Calu3 (cell line): Measurements from ENCODE around the gene RAB14. TPM values are rescaled to one million over a fixed set of nuclear protein-coding genes. Genes with fewer than 3 reads are reported as not detected.

Source experiments
- BruUV-seq: library from RNA; stranded (reverse); fragments of 400-500 nt; replicated peaks from 2 replicates; lab custom pipeline; 2021; lab: Mats Ljungman, UMichigan
- CTCF ChIA-PET: fragments of 300-600 bp; sonication (Branson Sonifier 250); formaldehyde crosslinking; loops from one replicate; lab custom pipeline; 2022; ENCODE audit warnings: antibody characterized with exemption; lab: Charles Lee
- DNase-seq: peaks from one replicate; pipeline ENCODE4 v3.0.0; 2022
- H3K27ac Mint-ChIP-seq: one replicate; pipeline ENCODE4 v1.8.0; 2022; ENCODE audit warnings: mixed read lengths; ENCODE audit not compliant: unreplicated experiment
- H3K27me3 Mint-ChIP-seq: one replicate; pipeline ENCODE4 v1.8.0; 2022; ENCODE audit warnings: mixed read lengths; ENCODE audit not compliant: unreplicated experiment
- H3K36me3 Mint-ChIP-seq: one replicate; pipeline ENCODE4 v1.8.0; 2022; ENCODE audit warnings: mild to moderate bottlenecking, moderate library complexity, mixed read lengths; ENCODE audit not compliant: insufficient read depth, unreplicated experiment
- H3K4me1 Mint-ChIP-seq: one replicate; pipeline ENCODE4 v1.8.0; 2022; ENCODE audit warnings: mild to moderate bottlenecking, low read depth, mixed read lengths; ENCODE audit not compliant: unreplicated experiment
- H3K4me3 Mint-ChIP-seq: one replicate; pipeline ENCODE4 v1.8.0; 2022; ENCODE audit warnings: mild to moderate bottlenecking, low read depth, moderate library complexity, mixed read lengths; ENCODE audit not compliant: unreplicated experiment
- H3K9me3 Mint-ChIP-seq: one replicate; pipeline ENCODE4 v1.8.0; 2022; ENCODE audit warnings: low read depth, mixed read lengths; ENCODE audit not compliant: unreplicated experiment
- CTCF ChIP-seq: fragments of 200-600 bp; IDR thresholded peaks from one replicate; pipeline ENCODE4 v1.8.0; 2022; ENCODE audit warnings: antibody characterized with exemption; ENCODE audit not compliant: unreplicated experiment
- intact Hi-C: fragments of 100-400 bp; cut with micrococcal nuclease; formaldehyde crosslinking; loops from one replicate; pipeline ENCODE4 v1.10.0; 2022; ENCODE audit not compliant: unreplicated experiment
- total RNA-seq: library from RNA; stranded (reverse); gene quantifications from 2 replicates; pipeline ENCODE4 v1.2.3, GENCODE V29; 2022

RAB14 gene
- total RNA-seq, 1 experiment from 2014 or later = 42.5 TPM

GRCh38 chr9:121169094-121169601 is 32.5 kb downstream of the RAB14 start:
- Mint-ChIP-seq H3K9me3 (no peaks in the 10 kb centered on the region), H3K4me3 (no peak overlapping the region), H3K27ac (no peak overlapping the region), H3K4me1 (no peaks in the 10 kb centered on the region), H3K36me3 (peaks cover 4% of the 10 kb centered on the region), H3K27me3 (no peaks in the 10 kb centered on the region)
- TF ChIP-seq CTCF = no peak
- no TSS peak for BruUV-seq
- peak; percentile 4 for DNase-seq
- intact Hi-C loops = no loop called here
- CTCF ChIA-PET = no interaction called here

- BruUV-seq = no TSS peak
- DNase-seq = no peak
- TF ChIP-seq CTCF = no peak
- no peaks in the 10 kb centered on the region for H3K4me1 Mint-ChIP-seq
- H3K27me3 Mint-ChIP-seq = no peaks in the 10 kb centered on the region
- H3K4me3 Mint-ChIP-seq = no peak overlapping the region
- H3K36me3 Mint-ChIP-seq = no peaks in the 10 kb centered on the region
- no peak overlapping the region for H3K27ac Mint-ChIP-seq
- intact Hi-C loops = no loop called here
- no peaks in the 10 kb centered on the region for H3K9me3 Mint-ChIP-seq
- CTCF ChIA-PET = no interaction called here
Measured at GRCh38 chr9:121168052-121168451, 33.6 kb downstream of the RAB14 start.

GRCh38 chr9:121160025-121160424 is 41.6 kb downstream of the RAB14 start:
- Mint-ChIP-seq H3K27me3 (no peaks in the 10 kb centered on the region), H3K36me3 (peaks cover 5% of the 10 kb centered on the region), H3K9me3 (no peaks in the 10 kb centered on the region), H3K4me3 (no peak overlapping the region), H3K4me1 (peaks cover under 1% of the 10 kb centered on the region), H3K27ac (no peak overlapping the region)
- CTCF ChIA-PET = no interaction called here
- DNase-seq = no peak
- intact Hi-C loops = no loop called here
- TF ChIP-seq CTCF = no peak
- no TSS peak for BruUV-seq

- H3K27me3 Mint-ChIP-seq = no peaks in the 10 kb centered on the region
- no peak for TF ChIP-seq CTCF
- no TSS peak for BruUV-seq
Measured at GRCh38 chr9:121157939-121158338, 43.7 kb downstream of the RAB14 start.

More at GRCh38 chr9:121157939-121158338, 43.7 kb downstream of the RAB14 start:
- intact Hi-C loops = no loop called here
- H3K27ac Mint-ChIP-seq = no peak overlapping the region
- H3K4me3 Mint-ChIP-seq = no peak overlapping the region
- peaks cover 15% of the 10 kb centered on the region for H3K36me3 Mint-ChIP-seq
- DNase-seq = no peak
- no peaks in the 10 kb centered on the region for H3K9me3 Mint-ChIP-seq
- H3K4me1 Mint-ChIP-seq = peaks cover 17% of the 10 kb centered on the region
- CTCF ChIA-PET = no interaction called here
